SK-N-MC (cell line): Measurements from ENCODE around the gene TUBB4B.

Source experiments
- EZH2 ChIP-seq: fragments of 200-600 bp; sonication (generic); IDR thresholded peaks from one replicate; pipeline ENCODE4 v1.6.1; 2017; ENCODE audit warnings: antibody characterized with exemption
- POLR2AphosphoS5 ChIP-seq: IDR thresholded peaks from 2 replicates; pipeline ENCODE4 v1.6.1; 2012; ENCODE audit warnings: mild to moderate bottlenecking, low read depth, low read length, borderline replicate concordance

DNA sequence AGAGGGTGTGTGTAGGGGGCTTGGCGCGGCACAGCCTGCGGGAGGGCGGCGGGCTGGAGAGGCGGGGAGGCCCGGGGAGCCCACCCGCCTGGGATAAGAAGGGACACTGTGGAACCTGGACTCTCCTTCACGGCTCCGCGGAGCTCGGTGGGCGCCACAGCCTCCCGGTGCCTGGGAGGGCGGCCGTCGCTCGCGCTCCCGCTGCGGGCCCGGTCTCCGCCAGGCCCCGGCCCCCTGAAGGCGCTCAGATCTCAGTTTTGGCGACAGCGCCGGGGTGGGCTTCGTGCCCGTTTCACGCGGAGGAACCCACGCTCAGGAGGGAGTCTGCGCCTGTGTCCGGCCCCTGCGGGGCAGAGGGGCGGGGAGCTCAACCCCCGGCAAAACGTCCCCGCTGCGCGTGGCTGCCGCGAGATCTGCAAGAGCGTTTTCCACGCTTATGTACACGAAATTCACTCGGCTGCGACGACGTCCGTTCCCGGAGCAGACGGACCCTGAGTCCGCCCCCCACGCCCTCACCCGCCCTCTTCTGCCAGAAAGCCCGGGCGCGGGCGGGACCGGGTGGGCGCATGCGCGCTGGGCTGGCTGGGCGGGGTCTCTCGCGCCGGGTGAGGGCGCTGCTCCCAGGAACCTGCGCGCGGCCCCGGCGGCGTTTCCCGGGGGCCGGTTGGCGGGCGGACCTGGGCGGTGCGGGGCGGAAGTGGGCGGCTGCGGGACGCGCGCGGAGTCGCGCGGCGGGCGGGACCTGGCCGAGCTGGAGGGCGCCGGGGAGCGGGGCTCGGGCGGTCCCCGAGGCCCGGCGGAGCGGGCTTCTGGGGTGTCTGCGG is 13.7 kb downstream of the TUBB4B start, which contains the start of gene NELFB:
- TF ChIP-seq POLR2AphosphoS5 = peak; percentile 94
- TF ChIP-seq EZH2 = no peak
